ENCODE results near the gene KIAA0825. TPM values are rescaled to one million over a fixed set of nuclear protein-coding genes. Genes with fewer than 3 reads are reported as not detected.

Gene KIAA0825
- total RNA-seq, 4 donors from 2014 or later, result 4.8 to 11.8 (median 7.2) TPM

- H3K9me3 ChIP-seq, result no peaks in the 10 kb centered on the region
- 95 to 100% methylated on average over 1 of the region's 1 CpG for WGBS, 2 donors
- H3K36me3 ChIP-seq, result no peaks in the 10 kb centered on the region
- TF ChIP-seq POLR2A (IDR thresholded peaks at IDR 0.05) (no peak), CTCF (IDR thresholded peaks at IDR 0.05) (no peak), EP300 (IDR thresholded peaks at IDR 0.05) (no peak)
- no peaks in the 10 kb centered on the region for H3K4me1 ChIP-seq
- no peak overlapping the region for H3K27ac ChIP-seq
- H3K4me3 ChIP-seq, result no peak overlapping the region
- no peak for DNase-seq (ENCODE audit: low spot score in 2 of 2)
- H3K27me3 ChIP-seq, result no peaks in the 10 kb centered on the region
Measured at GRCh38 chr5:94564812-94565211, 53.6 kb downstream of the KIAA0825 start.

GRCh38 chr5:94562327-94562971, 56.0 kb downstream of the KIAA0825 start:
- Histone ChIP-seq H3K4me3 (no peak overlapping the region), H3K4me1 (no peaks in the 10 kb centered on the region), H3K9me3 (no peaks in the 10 kb centered on the region), H3K27me3 (no peaks in the 10 kb centered on the region), H3K36me3 (peaks cover 0 to 8% (median 0%) of the 10 kb centered on the region in 3 donors), H3K27ac (no peak overlapping the region)
- no peak for TF ChIP-seq EP300 (IDR thresholded peaks at IDR 0.05)
- no peak for TF ChIP-seq CTCF (IDR thresholded peaks at IDR 0.05)
- no peak for TF ChIP-seq POLR2A (IDR thresholded peaks at IDR 0.05)
- 90 to 92% methylated on average over 2 of the region's 2 CpGs for WGBS, 2 donors
- no peak for DNase-seq (ENCODE audit: low spot score in 2 of 2)

- Histone ChIP-seq H3K27me3 (no peaks in the 10 kb centered on the region), H3K27ac (no peak overlapping the region), H3K36me3 (peaks cover 0 to 9% (median 0%) of the 10 kb centered on the region in 3 donors), H3K4me3 (no peak overlapping the region), H3K4me1 (no peaks in the 10 kb centered on the region), H3K9me3 (peaks cover 0 to 1% (median 0%) of the 10 kb centered on the region in 4 donors)
- DNase-seq (ENCODE audit: low spot score in 2 of 2), result no peak
- TF ChIP-seq CTCF (IDR thresholded peaks at IDR 0.05) (no peak), POLR2A (IDR thresholded peaks at IDR 0.05) (no peak), EP300 (IDR thresholded peaks at IDR 0.05) (no peak)
- 96 to 97% methylated on average over 5 of the region's 5 CpGs for WGBS, 2 donors
Measured at GRCh38 chr5:94558028-94558427, 60.4 kb downstream of the KIAA0825 start.

- TF ChIP-seq POLR2A (IDR thresholded peaks at IDR 0.05) (no peak), CTCF (IDR thresholded peaks at IDR 0.05) (no peak), EP300 (IDR thresholded peaks at IDR 0.05) (no peak)
- Histone ChIP-seq H3K27me3 (no peaks in the 10 kb centered on the region), H3K27ac (no peak overlapping the region), H3K4me3 (no peak overlapping the region), H3K4me1 (no peaks in the 10 kb centered on the region), H3K36me3 (peaks cover 0 to 14% (median 0%) of the 10 kb centered on the region in 3 donors), H3K9me3 (peaks cover 0 to 31% (median 0%) of the 10 kb centered on the region in 4 donors)
- no peak for DNase-seq (ENCODE audit: low spot score in 2 of 2)
- WGBS, 2 donors, result 90 to 94% methylated on average over 1 of the region's 1 CpG
Measured at GRCh38 chr5:94551858-94552257, 66.5 kb downstream of the KIAA0825 start.

- Histone ChIP-seq H3K4me1 (no peaks in the 10 kb centered on the region), H3K4me3 (no peak overlapping the region), H3K27me3 (no peaks in the 10 kb centered on the region), H3K9me3 (peaks cover 0 to 12% (median 0%) of the 10 kb centered on the region in 4 donors), H3K27ac (no peak overlapping the region), H3K36me3 (peaks cover 0 to 18% (median 0%) of the 10 kb centered on the region in 3 donors)
- no peak for TF ChIP-seq EP300 (IDR thresholded peaks at IDR 0.05)
- TF ChIP-seq POLR2A (IDR thresholded peaks at IDR 0.05), result no peak
- no peak for TF ChIP-seq CTCF (IDR thresholded peaks at IDR 0.05)
- 74 to 83% methylated on average over 4 of the region's 4 CpGs for WGBS, 2 donors
- no peak for DNase-seq (ENCODE audit: low spot score in 2 of 2)
Measured at GRCh38 chr5:94545870-94546625, 72.4 kb downstream of the KIAA0825 start.

Data from tibial nerve (tissue), 4 donors.